NOMO-1 (cell line): ENCODE measurements around the gene CSNK1G2.

Experiments used
- DNase-seq, 2 experiments: peaks; one replicate each; lab custom pipeline; 2025; ENCODE audit not compliant: unreplicated experiment in 2 of 2; lab: John Stamatoyannopoulos, UW

The CSNK1G2 gene

GRCh38 chr19:1941146-1942077 lies at the start of gene CSNK1G2:
CSNK1G2 (plus strand) TSS chr19:1941172; CDS start chr19:1969773, 28,601 bp downstream.
- DNase-seq = no peak

GRCh38 chr19:1893791-1894190 lies 47.2 kb upstream of the CSNK1G2 start:
- no peak for DNase-seq

- no peak for DNase-seq
Observed at GRCh38 chr19:1896508-1896907, 44.5 kb upstream of the CSNK1G2 start.

- peak; percentile 85 to 89 for DNase-seq
Observed at GRCh38 chr19:1901940-1902404, 39.0 kb upstream of the CSNK1G2 start.

- DNase-seq = no peak
Observed at GRCh38 chr19:1902923-1903322, 38.0 kb upstream of the CSNK1G2 start.

- no peak for DNase-seq
Observed at GRCh38 chr19:1904860-1905109, 36.2 kb upstream of the CSNK1G2 start.

- DNase-seq = peak; percentile 99
Observed at GRCh38 chr19:1905110-1905862, 35.7 kb upstream of the CSNK1G2 start, which contains the start of the genes ADAT3 and SCAMP4. ADAT3 (plus strand) TSS chr19:1905399; CDS start chr19:1912048, 6,649 bp downstream. SCAMP4 (plus strand) TSS chr19:1905399; CDS start chr19:1915020, 9,621 bp downstream.

- DNase-seq = no peak
Observed at GRCh38 chr19:1905863-1906375, 35.1 kb upstream of the CSNK1G2 start.

GRCh38 chr19:1906985-1907562 lies 33.9 kb upstream of the CSNK1G2 start:
- DNase-seq = no peak

- no peak for DNase-seq
Observed at GRCh38 chr19:1907563-1908363, 33.2 kb upstream of the CSNK1G2 start.

- DNase-seq = no peak
Observed at GRCh38 chr19:1908364-1908678, 32.7 kb upstream of the CSNK1G2 start.

GRCh38 chr19:1909761-1910080 lies 31.3 kb upstream of the CSNK1G2 start:
- DNase-seq = no peak

- DNase-seq = no peak
Observed at GRCh38 chr19:1910177-1910576, 30.8 kb upstream of the CSNK1G2 start.

GRCh38 chr19:1911098-1911497 lies 29.9 kb upstream of the CSNK1G2 start:
- no peak for DNase-seq

GRCh38 chr19:1911995-1912394 lies 29.0 kb upstream of the CSNK1G2 start:
- no peak for DNase-seq

GRCh38 chr19:1912760-1913505 lies 28.0 kb upstream of the CSNK1G2 start:
- no peak for DNase-seq

- no peak for DNase-seq
Observed at GRCh38 chr19:1913781-1914577, 27.0 kb upstream of the CSNK1G2 start.

- no peak for DNase-seq
Observed at GRCh38 chr19:1914826-1915341, 26.1 kb upstream of the CSNK1G2 start.

- DNase-seq = peak in 1 of 2 experiments; percentile 20
Observed at GRCh38 chr19:1917146-1917545, 23.8 kb upstream of the CSNK1G2 start.
